NCI-H2227 (cell line): ENCODE results near the gene LASP1.
A peak's percentile ranks its signal among the peaks of the same experiment; 100 is the strongest.
"Not testable (repeated sequence)": the region's sequence is repeated elsewhere in the genome, so short reads cannot be mapped to it uniquely, and the experiment has no call there.

ENCODE experiments used
- DNase-seq: peaks from one replicate; lab custom pipeline; 2025; ENCODE audit not compliant: unreplicated experiment; lab: John Stamatoyannopoulos, UW

Gene LASP1

GRCh38 chr17:38869526-38870258 lies at the start of gene LASP1:
Gene LASP1, plus strand, starts transcription at chr17:38870058. Its CDS starts 132 bp downstream, at chr17:38870190.
- peak; percentile 96 for DNase-seq

- peak; percentile 98 for DNase-seq
Observed at GRCh38 chr17:38824899-38825761, 44.7 kb upstream of the LASP1 start, which contains the start of gene CWC25. Gene CWC25, minus strand, starts transcription at chr17:38825321. Its CDS starts 138 bp downstream, at chr17:38825183.

- no peak for DNase-seq
Observed at GRCh38 chr17:38825762-38826247, 44.1 kb upstream of the LASP1 start.

GRCh38 chr17:38844261-38844757 lies 25.5 kb upstream of the LASP1 start:
- DNase-seq = peak; percentile 16

- no peak for DNase-seq
Observed at GRCh38 chr17:38848557-38848891, 21.3 kb upstream of the LASP1 start.

GRCh38 chr17:38848939-38849605 lies 20.8 kb upstream of the LASP1 start:
- DNase-seq = no peak

- no peak for DNase-seq
Observed at GRCh38 chr17:38850374-38850773, 19.5 kb upstream of the LASP1 start.

- DNase-seq = no peak
Observed at GRCh38 chr17:38851434-38851833, 18.4 kb upstream of the LASP1 start.

GRCh38 chr17:38852771-38853291 lies 17.0 kb upstream of the LASP1 start:
- DNase-seq = peak; percentile 32

- peak; percentile 98 for DNase-seq
Observed at GRCh38 chr17:38853292-38854219, 16.3 kb upstream of the LASP1 start, which contains the start of gene RPL23. Gene RPL23, minus strand, starts transcription at chr17:38853721. Its CDS starts 11 bp downstream, at chr17:38853710.

GRCh38 chr17:38855101-38855714 lies 14.7 kb upstream of the LASP1 start:
- not testable (repeated sequence) for DNase-seq

- DNase-seq = no peak
Observed at GRCh38 chr17:38857271-38857670, 12.6 kb upstream of the LASP1 start.

- DNase-seq = peak; percentile 47
Observed at GRCh38 chr17:38861399-38861843, 8.4 kb upstream of the LASP1 start.

- DNase-seq = peak; percentile 34
Observed at GRCh38 chr17:38864636-38865398, 5.0 kb upstream of the LASP1 start.

GRCh38 chr17:38867179-38867967 lies 2.5 kb upstream of the LASP1 start:
- DNase-seq = peak; percentile 82

- DNase-seq = no peak
Observed at GRCh38 chr17:38867968-38868816, 1.7 kb upstream of the LASP1 start.
